ENCODE results near the gene SEZ6L.

- TF ChIP-seq POLR2A (IDR thresholded peaks at IDR 0.05) (no peak), CTCF (IDR thresholded peaks at IDR 0.05 in 8 of 11, conservative IDR thresholded peaks at IDR 0.05 in 3 of 11) (no peak)
Observed at GRCh38 chr22:26127556-26127955, 41.7 kb upstream of the SEZ6L start.

Data from spleen (tissue), 7 donors.